Neutrophil (primary cell): ENCODE data around the gene OR7C1.
"Not testable (repeated sequence)": the region's sequence is repeated elsewhere in the genome, so short reads cannot be mapped to it uniquely, and the experiment has no call there.

ENCODE experiments used
- H3K27ac ChIP-seq: fragments of 200-600 bp; sonication (generic); 2 replicates; pipeline ENCODE4 v1.5.1; 2016; ENCODE audit warnings: mild to moderate bottlenecking, moderate library complexity
- H3K27me3 ChIP-seq: fragments of 200-600 bp; sonication (generic); 2 replicates; pipeline ENCODE4 v1.6.0; 2016; ENCODE audit warnings: mild to moderate bottlenecking
- H3K36me3 ChIP-seq: fragments of 200-600 bp; sonication (generic); 2 replicates; pipeline ENCODE4 v1.5.1; 2017
- H3K4me1 ChIP-seq, 2 experiments: fragments of 200-600 bp in 1 of 2; sonication (generic) in 1 of 2; 1 replicate in 1 of 2; 2 replicates in 1 of 2; pipeline versions ENCODE4 v1.5.1 to v1.6.1; 2013 to 2016; ENCODE audit warnings: low read depth in 1 of 2, low read length in 1 of 2, mild to moderate bottlenecking in 1 of 2, moderate library complexity in 1 of 2; ENCODE audit not compliant: control insufficient read depth in 1 of 2, insufficient read depth in 1 of 2
- H3K4me3 ChIP-seq, 2 experiments: fragments of 200-600 bp in 1 of 2; sonication (generic) in 1 of 2; 1 replicate in 1 of 2; 2 replicates in 1 of 2; pipeline ENCODE4 v1.5.1; 2013 to 2016; ENCODE audit warnings: low read depth in 1 of 2, low read length in 1 of 2, mild to moderate bottlenecking in 1 of 2, moderate library complexity in 1 of 2
- H3K9me3 ChIP-seq: fragments of 200-600 bp; sonication (generic); 2 replicates; pipeline ENCODE4 v1.5.1; 2016
- TF ChIP-seq, protein P1 (sequence below): fragments of 200-600 bp; sonication (generic); IDR thresholded peaks from 2 replicates; pipeline ENCODE4 v1.5.1; 2016; ENCODE audit warnings: antibody characterized with exemption

The OR7C1 gene

DNA sequence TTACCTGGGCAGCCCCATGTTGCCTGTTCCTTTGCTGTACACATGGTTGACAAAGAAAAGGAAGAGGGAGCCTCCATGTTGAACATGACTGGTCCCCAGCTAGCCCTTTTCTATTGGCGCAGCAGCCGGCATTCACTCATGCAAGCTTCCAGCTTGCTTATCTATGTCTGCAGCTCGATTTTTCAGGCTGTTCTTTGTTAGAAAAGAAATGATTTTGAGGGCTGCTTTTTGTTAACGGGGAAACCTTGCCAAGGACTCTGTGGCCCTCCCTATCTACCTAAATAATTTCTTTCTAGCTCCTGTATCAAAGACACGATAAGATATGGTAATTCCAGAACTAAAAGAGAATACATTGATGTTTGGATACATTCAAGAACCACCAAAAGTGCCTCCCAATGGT lies 36.2 kb downstream of the OR7C1 start:
- H3K4me3 ChIP-seq = no peak overlapping the region

GRCh38 chr19:14796021-14796420 lies 39.0 kb downstream of the OR7C1 start:
- TF ChIP-seq, protein P1, sequence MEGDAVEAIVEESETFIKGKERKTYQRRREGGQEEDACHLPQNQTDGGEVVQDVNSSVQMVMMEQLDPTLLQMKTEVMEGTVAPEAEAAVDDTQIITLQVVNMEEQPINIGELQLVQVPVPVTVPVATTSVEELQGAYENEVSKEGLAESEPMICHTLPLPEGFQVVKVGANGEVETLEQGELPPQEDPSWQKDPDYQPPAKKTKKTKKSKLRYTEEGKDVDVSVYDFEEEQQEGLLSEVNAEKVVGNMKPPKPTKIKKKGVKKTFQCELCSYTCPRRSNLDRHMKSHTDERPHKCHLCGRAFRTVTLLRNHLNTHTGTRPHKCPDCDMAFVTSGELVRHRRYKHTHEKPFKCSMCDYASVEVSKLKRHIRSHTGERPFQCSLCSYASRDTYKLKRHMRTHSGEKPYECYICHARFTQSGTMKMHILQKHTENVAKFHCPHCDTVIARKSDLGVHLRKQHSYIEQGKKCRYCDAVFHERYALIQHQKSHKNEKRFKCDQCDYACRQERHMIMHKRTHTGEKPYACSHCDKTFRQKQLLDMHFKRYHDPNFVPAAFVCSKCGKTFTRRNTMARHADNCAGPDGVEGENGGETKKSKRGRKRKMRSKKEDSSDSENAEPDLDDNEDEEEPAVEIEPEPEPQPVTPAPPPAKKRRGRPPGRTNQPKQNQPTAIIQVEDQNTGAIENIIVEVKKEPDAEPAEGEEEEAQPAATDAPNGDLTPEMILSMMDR = no peak
- no peak overlapping the region for H3K4me3 ChIP-seq
- no peak overlapping the region for H3K27ac ChIP-seq
- H3K27me3 ChIP-seq = no peaks in the 10 kb centered on the region
- peaks cover 5 to 9% of the 10 kb centered on the region in 2 experiments for H3K4me1 ChIP-seq
- no peaks in the 10 kb centered on the region for H3K36me3 ChIP-seq
- no peaks in the 10 kb centered on the region for H3K9me3 ChIP-seq

More for the DNA sequence above, 36.2 kb downstream of the OR7C1 start:
- peaks cover 5 to 9% of the 10 kb centered on the region in 2 experiments for H3K4me1 ChIP-seq
- H3K27ac ChIP-seq = no peak overlapping the region
- H3K9me3 ChIP-seq = no peaks in the 10 kb centered on the region
- TF ChIP-seq, protein P1 = no peak
- H3K27me3 ChIP-seq = no peaks in the 10 kb centered on the region
- no peaks in the 10 kb centered on the region for H3K36me3 ChIP-seq

- no peaks in the 10 kb centered on the region for H3K27me3 ChIP-seq
- peaks cover 5 to 9% of the 10 kb centered on the region in 2 experiments for H3K4me1 ChIP-seq
- no peak overlapping the region for H3K27ac ChIP-seq
- no peaks in the 10 kb centered on the region for H3K9me3 ChIP-seq
- no peaks in the 10 kb centered on the region for H3K36me3 ChIP-seq
- H3K4me3 ChIP-seq = no peak overlapping the region
- TF ChIP-seq, protein P1 = no peak
These were observed 39.8 kb downstream of the OR7C1 start for GRCh38 chr19:14795078-14795721.

GRCh38 chr19:14792250-14792649 lies 42.7 kb downstream of the OR7C1 start:
- H3K27me3 ChIP-seq, H3K9me3 ChIP-seq, H3K36me3 ChIP-seq, H3K4me3 ChIP-seq, H3K27ac ChIP-seq: not testable (repeated sequence)
- peaks cover 17 to 22% of the 10 kb centered on the region in 2 experiments for H3K4me1 ChIP-seq

- peaks cover 59 to 62% of the 10 kb centered on the region in 2 experiments for H3K4me1 ChIP-seq
- no peaks in the 10 kb centered on the region for H3K9me3 ChIP-seq
- TF ChIP-seq, protein P1 = peak; percentile 86
- peak overlapping the region; percentile 94 for H3K27ac ChIP-seq
- H3K27me3 ChIP-seq = no peaks in the 10 kb centered on the region
- peak overlapping the region; percentile 43 to 59 for H3K4me3 ChIP-seq
- no peaks in the 10 kb centered on the region for H3K36me3 ChIP-seq
These were observed 48.5 kb downstream of the OR7C1 start for GRCh38 chr19:14786421-14786851.

GRCh38 chr19:14785102-14785793 lies 49.7 kb downstream of the OR7C1 start:
- peaks cover 59 to 67% of the 10 kb centered on the region in 2 experiments for H3K4me1 ChIP-seq
- H3K9me3 ChIP-seq, H3K27me3 ChIP-seq, H3K36me3 ChIP-seq: not testable (repeated sequence)
- peak overlapping the region; percentile 94 for H3K27ac ChIP-seq
- H3K4me3 ChIP-seq = peak overlapping the region; percentile 43 to 59

DNA sequence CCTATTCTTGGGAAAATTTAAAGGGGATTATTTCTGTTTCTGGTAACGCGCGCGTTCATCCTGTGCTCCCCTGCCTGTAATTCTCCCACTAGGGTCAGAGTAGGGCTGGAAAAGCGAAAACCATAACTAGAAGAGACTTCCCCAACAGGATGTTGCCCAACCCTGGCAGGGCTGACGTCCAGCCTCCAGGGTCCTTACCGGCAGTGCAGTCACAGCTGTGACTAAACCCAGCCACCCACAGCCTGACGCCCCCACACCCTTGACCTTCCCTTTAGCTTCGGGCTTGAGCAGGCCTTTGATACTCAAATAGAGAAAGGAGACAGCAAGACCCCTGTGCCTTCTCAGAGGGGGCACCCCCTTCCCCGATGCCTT lies 50.3 kb downstream of the OR7C1 start:
- H3K27me3 ChIP-seq, H3K9me3 ChIP-seq, H3K36me3 ChIP-seq: not testable (repeated sequence)
- peak overlapping the region; percentile 94 for H3K27ac ChIP-seq
- H3K4me3 ChIP-seq = peak overlapping the region; percentile 43 to 59
- H3K4me1 ChIP-seq = peaks cover 59 to 67% of the 10 kb centered on the region in 2 experiments

DNA sequence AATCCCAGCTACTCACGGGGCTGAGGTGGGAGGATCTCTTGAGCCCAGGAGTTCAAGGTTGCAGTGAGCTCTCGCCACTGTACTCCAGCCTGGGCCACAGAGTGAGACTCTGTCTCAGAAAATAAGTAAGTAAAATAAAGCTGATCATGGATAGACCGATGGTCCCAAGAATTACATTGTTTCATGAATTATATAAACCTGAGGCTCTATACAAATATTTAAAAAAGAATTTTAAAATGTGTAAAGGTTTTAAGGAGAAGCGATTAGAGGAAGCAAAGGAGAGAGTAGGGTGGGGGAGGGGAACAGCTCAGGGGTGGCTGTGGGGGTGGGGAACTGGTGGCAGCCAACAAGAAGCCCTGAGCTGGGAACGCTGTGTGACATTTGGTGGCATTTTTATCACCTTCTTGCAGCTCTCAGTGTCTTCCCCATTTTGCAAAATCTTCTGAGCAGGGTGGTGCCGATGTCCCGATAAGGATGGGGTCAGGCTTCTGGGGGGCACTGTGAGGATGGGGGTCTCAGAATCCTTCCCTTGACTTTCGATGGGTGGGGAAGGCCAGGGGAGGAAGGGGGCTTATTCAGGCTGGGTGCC lies 51.5 kb downstream of the OR7C1 start:
- peak overlapping the region; percentile 43 to 59 for H3K4me3 ChIP-seq
- H3K27me3 ChIP-seq, H3K36me3 ChIP-seq, H3K9me3 ChIP-seq: not testable (repeated sequence)
- peaks cover 59 to 66% of the 10 kb centered on the region in 2 experiments for H3K4me1 ChIP-seq
- peak overlapping the region; percentile 94 for H3K27ac ChIP-seq
